Tibial artery (tissue), 4 donors: ENCODE data around the gene UBN1.
"Not testable (repeated sequence)": the region's sequence is repeated elsewhere in the genome, so short reads cannot be mapped to it uniquely, and the experiment has no call there.

Experiments
- DNase-seq, 2 donors: peaks; one replicate each; pipeline ENCODE4 v3.0.0-alpha.2; 2019
- H3K27ac ChIP-seq, 2 donors: fragments of 200-600 bp; sonication (generic) in 1 of 2; 1 replicate in 1 of 2; 2 replicates in 1 of 2; pipeline ENCODE4 v1.5.1; 2018 to 2019; ENCODE audit warnings: mild to moderate bottlenecking in 1 of 2
- H3K27me3 ChIP-seq, 2 donors: fragments of 200-600 bp; sonication (generic) in 1 of 2; one replicate each; pipeline versions ENCODE4 v1.5.1 to v1.6.0; 2016 to 2019
- H3K36me3 ChIP-seq, 3 donors: fragments of 200-600 bp; sonication (generic) in 2 of 3; one replicate each; pipeline ENCODE4 v1.5.1; 2016 to 2019; ENCODE audit warnings: mild to moderate bottlenecking in 2 of 3
- H3K4me1 ChIP-seq, 4 donors: fragments of 200-600 bp; sonication (generic) in 2 of 4; 1 replicate in 3 of 4; 2 replicates in 1 of 4; pipeline ENCODE4 v1.5.1; 2016 to 2019
- H3K4me3 ChIP-seq, 2 donors: fragments of 200-600 bp; sonication (generic) in 1 of 2; 1 replicate in 1 of 2; 2 replicates in 1 of 2; pipeline ENCODE4 v1.5.1; 2018 to 2019; ENCODE audit warnings: mild to moderate bottlenecking in 2 of 2
- H3K9me3 ChIP-seq, 3 donors: fragments of 200-600 bp; sonication (generic) in 1 of 3; one replicate each; pipeline ENCODE4 v1.5.1; 2016 to 2019
- CTCF ChIP-seq, 2 experiments: fragments of 200-600 bp in 1 of 2; fragments of 450-650 bp in 1 of 2; IDR thresholded peaks; one replicate each; pipeline ENCODE4 v1.5.1; 2017 to 2019; ENCODE audit warnings: antibody characterized with exemption in 2 of 2, mild to moderate bottlenecking in 1 of 2, moderate library complexity in 1 of 2
- intact Hi-C: fragments of 100-400 bp; cut with DNase I; formaldehyde crosslinking; loops from one replicate; pipeline ENCODE4 v1.15.0; 2023; ENCODE audit warnings: low total_unique reads

UBN1 gene

GRCh38 chr16:4891886-4892216 lies 44.6 kb downstream of the UBN1 start:
- DNase-seq, result no peak
- Histone ChIP-seq H3K9me3 (no peaks in the 10 kb centered on the region), H3K4me3 (no peak overlapping the region), H3K27ac (no peak overlapping the region), H3K4me1 (no peaks in the 10 kb centered on the region), H3K36me3 (peaks cover 9 to 99% (median 48%) of the 10 kb centered on the region in 3 donors), H3K27me3 (peaks cover 0 to 8% of the 10 kb centered on the region in 2 donors)
- intact Hi-C loops, result no loop called here
- no peak for TF ChIP-seq CTCF (IDR thresholded peaks at IDR 0.05)

GRCh38 chr16:4892361-4893102 lies 45.3 kb downstream of the UBN1 start:
- TF ChIP-seq CTCF (IDR thresholded peaks at IDR 0.05), result no peak
- Histone ChIP-seq H3K4me3 (no peak overlapping the region), H3K4me1 (no peaks in the 10 kb centered on the region), H3K36me3 (peaks cover 5 to 97% (median 45%) of the 10 kb centered on the region in 3 donors), H3K9me3 (no peaks in the 10 kb centered on the region), H3K27ac (no peak overlapping the region), H3K27me3 (peaks cover 0 to 8% of the 10 kb centered on the region in 2 donors)
- no peak for DNase-seq
- intact Hi-C loops, result no loop called here

GRCh38 chr16:4893103-4893862 lies 46.0 kb downstream of the UBN1 start:
- peak in 1 of 2 donors; percentile 19 for DNase-seq
- intact Hi-C loops, result no loop called here
- Histone ChIP-seq H3K9me3 (peaks cover 0 to under 1% (median 0%) of the 10 kb centered on the region in 3 donors), H3K4me3 (no peak overlapping the region), H3K27ac (no peak overlapping the region), H3K27me3 (peaks cover 0 to 8% of the 10 kb centered on the region in 2 donors), H3K36me3 (peaks cover 5 to 97% (median 45%) of the 10 kb centered on the region in 3 donors), H3K4me1 (no peaks in the 10 kb centered on the region)
- no peak for TF ChIP-seq CTCF (IDR thresholded peaks at IDR 0.05)

- peaks cover 0 to 8% (median 0%) of the 10 kb centered on the region in 3 donors for H3K9me3 ChIP-seq
- no peak for DNase-seq
- peaks cover 2 to 98% (median 52%) of the 10 kb centered on the region in 3 donors for H3K36me3 ChIP-seq
- no peak overlapping the region for H3K4me3 ChIP-seq
- intact Hi-C loops, result no loop called here
- H3K27ac ChIP-seq, result no peak overlapping the region
- H3K4me1 ChIP-seq, result no peaks in the 10 kb centered on the region
- no peak for TF ChIP-seq CTCF (IDR thresholded peaks at IDR 0.05)
- H3K27me3 ChIP-seq, result peaks cover 0 to 8% of the 10 kb centered on the region in 2 donors
These were observed 47.2 kb downstream of the UBN1 start for GRCh38 chr16:4894276-4895150.

- peaks cover 0 to 94% (median 43%) of the 10 kb centered on the region in 3 donors for H3K36me3 ChIP-seq
- H3K4me1 ChIP-seq, result no peaks in the 10 kb centered on the region
- intact Hi-C loops, result no loop called here
- DNase-seq, result no peak
- H3K4me3 ChIP-seq, result no peak overlapping the region
- H3K27ac ChIP-seq, result no peak overlapping the region
- peaks cover 0 to 8% (median 0%) of the 10 kb centered on the region in 3 donors for H3K9me3 ChIP-seq
- peaks cover 0 to 8% of the 10 kb centered on the region in 2 donors for H3K27me3 ChIP-seq
- no peak for TF ChIP-seq CTCF (IDR thresholded peaks at IDR 0.05)
These were observed 48.1 kb downstream of the UBN1 start for GRCh38 chr16:4895366-4895765.

GRCh38 chr16:4896761-4897160 lies 49.5 kb downstream of the UBN1 start:
- H3K4me1 ChIP-seq, H3K27ac ChIP-seq, H3K9me3 ChIP-seq, H3K4me3 ChIP-seq, intact Hi-C loops, H3K27me3 ChIP-seq, DNase-seq: not testable (repeated sequence)
- H3K36me3 ChIP-seq, result peaks cover 0 to 94% (median 30%) of the 10 kb centered on the region in 3 donors
